Body of pancreas (tissue), 4 donors: Measurements from ENCODE around the gene GRIA4. TPM values are rescaled to one million over a fixed set of nuclear protein-coding genes. Genes with fewer than 3 reads are reported as not detected.

Experiments used
- ATAC-seq: fragments of 150-250 bp; one replicate; pipeline ENCODE4 v1.9.1; 2016
- DNase-seq, 4 donors: peaks; one replicate each; pipeline ENCODE4 v3.0.0-alpha.2; 2019
- H3K27ac ChIP-seq, 4 donors: fragments of 200-600 bp; sonication (generic); 1 replicate in 3 of 4; 2 replicates in 1 of 4; pipeline versions ENCODE4 v1.5.1 to v1.6.1; 2016 to 2019; ENCODE audit warnings: mild to moderate bottlenecking in 1 of 4, mixed read lengths in 1 of 4, moderate library complexity in 1 of 4
- H3K27me3 ChIP-seq, 2 donors: fragments of 200-600 bp; sonication (generic); one replicate each; pipeline ENCODE4 v1.6.0; 2016; ENCODE audit warnings: mild to moderate bottlenecking in 1 of 2
- H3K36me3 ChIP-seq, 2 donors: fragments of 200-600 bp; sonication (generic); replicated peaks in 1 of 2; 2 replicates each; pipeline ENCODE4 v1.5.1; 2016; ENCODE audit warnings: low read depth in 2 of 2; ENCODE audit not compliant: insufficient read depth in 1 of 2
- H3K4me1 ChIP-seq: fragments of 200-600 bp; sonication (generic); one replicate; pipeline ENCODE4 v1.6.0; 2016
- H3K4me3 ChIP-seq, 2 donors: fragments of 200-600 bp; sonication (generic); 1 replicate in 1 of 2; 2 replicates in 1 of 2; pipeline ENCODE4 v1.5.1; 2016 to 2019
- H3K9me3 ChIP-seq, 3 donors: fragments of 200-600 bp; sonication (generic); 1 replicate in 2 of 3; 2 replicates in 1 of 3; pipeline ENCODE4 v1.5.1; 2016
- POLR2A ChIP-seq, 3 donors: fragments of 450-650 bp; IDR thresholded peaks; one replicate each; pipeline ENCODE4 v1.6.1; 2016; ENCODE audit warnings: antibody characterized with exemption in 3 of 3, mild to moderate bottlenecking in 2 of 3
- WGBS, 2 donors: methylation state at CpG; one replicate each; pipeline ENCODE4 v1.1.5; 2017; 5-methylcytosine and 5-hydroxymethylcytosine counted together
- intact Hi-C: fragments of 100-400 bp; cut with DNase I; formaldehyde crosslinking; loops from one replicate; pipeline ENCODE4 v1.15.1; 2023
- small RNA-seq: library from RNA; depleted of rRNA; stranded (forward); fragments of <200 nt; gene quantifications from one replicate; pipeline ENCODE3, GENCODE V24; 2016
- total RNA-seq, 2 donors: library from RNA; depleted of rRNA; stranded (reverse); fragments of >200 nt; gene quantifications; one replicate each; pipeline ENCODE4 v1.1.0, GENCODE V29; 2016
- TF ChIP-seq, protein P1 (sequence below), 7 experiments: fragments of 450-650 bp in 4 of 7; fragments of 200-600 bp in 3 of 7; sonication (generic) in 3 of 7; IDR thresholded peaks; one replicate each; pipeline ENCODE4 v1.5.1; 2016 to 2019; ENCODE audit warnings: antibody characterized with exemption in 7 of 7

The GRIA4 gene
- total RNA-seq, 2 donors from 2014 or later, result 0.26 TPM; not detected in 1

DNA sequence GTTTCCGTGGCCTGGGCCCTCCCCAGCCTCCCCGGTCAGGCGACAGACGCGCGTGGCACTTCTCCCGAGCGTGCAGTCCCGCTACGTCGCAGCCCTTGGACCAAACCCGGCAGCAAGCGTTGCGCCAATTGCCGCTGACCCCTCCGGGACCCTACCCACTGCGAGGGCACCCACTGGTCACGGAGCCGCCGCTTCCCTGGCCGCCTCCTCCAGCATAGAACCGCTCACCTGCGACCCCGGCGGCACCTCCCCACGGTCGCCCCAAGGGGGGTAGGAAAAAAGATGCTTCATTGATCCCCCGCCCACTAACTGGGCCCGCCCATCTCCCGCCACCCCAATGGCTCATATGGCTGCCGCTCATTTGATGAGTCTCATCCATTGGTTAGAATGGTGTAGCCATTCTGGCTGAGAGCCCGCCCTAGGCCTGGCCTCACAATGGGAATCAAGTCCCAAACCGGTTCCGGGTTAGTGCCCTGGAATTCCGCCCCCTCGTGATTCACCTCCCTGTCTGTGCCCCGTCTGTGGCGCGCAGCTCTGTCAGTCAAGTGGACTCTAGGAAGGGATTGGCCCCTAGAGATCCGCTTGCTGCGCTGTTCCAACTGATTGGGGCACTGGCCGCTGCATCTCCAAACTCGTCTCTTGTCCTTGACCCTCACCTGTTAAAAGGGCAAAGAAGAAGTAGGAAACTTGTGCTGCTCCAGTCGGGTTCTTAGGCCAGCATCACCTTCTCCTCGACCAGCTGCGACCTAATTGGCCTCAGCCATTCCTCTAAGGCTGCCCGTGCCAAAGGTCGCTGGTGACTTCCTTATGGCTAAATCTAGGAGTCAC lies 412.3 kb downstream of the GRIA4 start, which contains the start of gene MSANTD4:
TSS of gene MSANTD4 (minus strand) at position 274 of the 828 bp plus-strand sequence. CDS start 11,323 bp downstream, outside the sequence.
- H3K27ac ChIP-seq, result peak within 1 kb of the TSS; percentile 59 to 85 (median 68)
- H3K9me3 ChIP-seq, result no peaks in the 10 kb centered on the region
- no peaks in the 10 kb centered on the region for H3K36me3 ChIP-seq
- peaks cover 33% of the 10 kb centered on the region for H3K4me1 ChIP-seq
- ATAC-seq, result peak; percentile 99
- intact Hi-C loops, result no loop called here
- peak; percentile 99 to 100 (median 100) for DNase-seq
- 1 to 2% methylated on average over 13 to 48 of the region's 48 CpGs for WGBS, 2 donors
- TF ChIP-seq, protein P1, sequence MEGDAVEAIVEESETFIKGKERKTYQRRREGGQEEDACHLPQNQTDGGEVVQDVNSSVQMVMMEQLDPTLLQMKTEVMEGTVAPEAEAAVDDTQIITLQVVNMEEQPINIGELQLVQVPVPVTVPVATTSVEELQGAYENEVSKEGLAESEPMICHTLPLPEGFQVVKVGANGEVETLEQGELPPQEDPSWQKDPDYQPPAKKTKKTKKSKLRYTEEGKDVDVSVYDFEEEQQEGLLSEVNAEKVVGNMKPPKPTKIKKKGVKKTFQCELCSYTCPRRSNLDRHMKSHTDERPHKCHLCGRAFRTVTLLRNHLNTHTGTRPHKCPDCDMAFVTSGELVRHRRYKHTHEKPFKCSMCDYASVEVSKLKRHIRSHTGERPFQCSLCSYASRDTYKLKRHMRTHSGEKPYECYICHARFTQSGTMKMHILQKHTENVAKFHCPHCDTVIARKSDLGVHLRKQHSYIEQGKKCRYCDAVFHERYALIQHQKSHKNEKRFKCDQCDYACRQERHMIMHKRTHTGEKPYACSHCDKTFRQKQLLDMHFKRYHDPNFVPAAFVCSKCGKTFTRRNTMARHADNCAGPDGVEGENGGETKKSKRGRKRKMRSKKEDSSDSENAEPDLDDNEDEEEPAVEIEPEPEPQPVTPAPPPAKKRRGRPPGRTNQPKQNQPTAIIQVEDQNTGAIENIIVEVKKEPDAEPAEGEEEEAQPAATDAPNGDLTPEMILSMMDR (IDR thresholded peaks at IDR 0.05), result peak in 1 of 7 experiments; percentile 26
- peak; percentile 20 to 67 (median 66) for TF ChIP-seq POLR2A (IDR thresholded peaks at IDR 0.05)
- H3K4me3 ChIP-seq, result peak within 1 kb of the TSS; percentile 76 to 94
- H3K27me3 ChIP-seq, result no peaks in the 10 kb centered on the region

DNA sequence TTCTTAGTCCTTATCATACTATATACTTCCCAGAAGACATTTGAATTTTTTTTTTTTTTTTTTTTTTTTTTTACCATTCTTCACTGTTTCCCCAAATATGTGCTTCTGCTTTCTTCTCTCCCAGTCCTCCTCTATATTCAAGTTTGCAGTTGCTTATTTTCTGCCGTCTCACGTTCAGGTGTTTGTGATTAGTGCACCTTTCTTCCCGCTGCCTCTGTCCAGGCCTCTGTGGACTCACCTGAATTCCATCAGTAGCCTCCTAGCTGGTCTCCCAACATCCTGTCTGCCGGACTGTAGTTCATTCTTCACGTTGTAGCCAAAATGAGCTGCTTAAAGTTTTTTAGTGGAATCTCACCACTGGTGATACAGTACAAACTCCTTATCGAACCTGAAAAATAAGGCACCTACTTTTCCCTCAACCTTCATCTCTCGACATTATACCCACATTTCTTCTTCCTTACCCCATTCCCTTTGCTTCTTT lies 413.0 kb downstream of the GRIA4 start:
- intact Hi-C loops, result no loop called here
- no peaks in the 10 kb centered on the region for H3K27me3 ChIP-seq
- peaks cover 33% of the 10 kb centered on the region for H3K4me1 ChIP-seq
- DNase-seq (no peak), ATAC-seq (no peak)
- WGBS, 2 donors, result 78 to 86% methylated on average over 7 of the region's 7 CpGs
- no peaks in the 10 kb centered on the region for H3K36me3 ChIP-seq
- no peaks in the 10 kb centered on the region for H3K9me3 ChIP-seq
- H3K27ac ChIP-seq, result peak overlapping the region in 3 of 4 donors; percentile 59 to 85 (median 78)
- peak overlapping the region; percentile 34 to 76 for H3K4me3 ChIP-seq
- no peak for TF ChIP-seq POLR2A (IDR thresholded peaks at IDR 0.05)
- TF ChIP-seq, protein P1 (IDR thresholded peaks at IDR 0.05), result no peak

DNA sequence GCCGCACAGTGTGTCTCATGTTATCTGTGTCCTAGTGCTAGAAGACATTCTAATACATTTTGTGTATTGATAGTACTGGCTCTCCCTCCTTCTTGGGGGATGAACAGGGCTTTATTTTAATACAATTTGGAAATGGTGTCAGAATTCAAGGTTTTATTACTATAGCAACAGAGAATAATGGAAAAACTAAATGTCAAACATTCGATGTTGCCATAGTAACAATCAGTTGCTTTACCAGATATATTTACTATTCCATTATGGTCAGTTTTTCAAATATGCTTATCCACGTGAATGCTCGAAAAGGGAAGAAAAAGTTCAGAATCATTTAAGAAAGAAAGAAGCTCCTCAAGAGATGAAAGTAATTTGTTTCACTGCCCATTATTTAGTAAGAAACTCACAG lies 420.7 kb downstream of the GRIA4 start:
- H3K4me1 ChIP-seq, result peaks cover 23% of the 10 kb centered on the region
- H3K36me3 ChIP-seq, result no peaks in the 10 kb centered on the region
- 21 to 27% methylated on average over 4 of the region's 4 CpGs for WGBS, 2 donors
- peak overlapping the region in 2 of 4 donors; percentile 14 to 42 for H3K27ac ChIP-seq
- intact Hi-C loops, result no loop called here
- H3K9me3 ChIP-seq, result no peaks in the 10 kb centered on the region
- TF ChIP-seq, protein P1 (IDR thresholded peaks at IDR 0.05), result no peak
- no peak for TF ChIP-seq POLR2A (IDR thresholded peaks at IDR 0.05)
- H3K27me3 ChIP-seq, result no peaks in the 10 kb centered on the region
- DNase-seq, result no peak
- H3K4me3 ChIP-seq, result no peak overlapping the region
- ATAC-seq, result peak; percentile 88

DNA sequence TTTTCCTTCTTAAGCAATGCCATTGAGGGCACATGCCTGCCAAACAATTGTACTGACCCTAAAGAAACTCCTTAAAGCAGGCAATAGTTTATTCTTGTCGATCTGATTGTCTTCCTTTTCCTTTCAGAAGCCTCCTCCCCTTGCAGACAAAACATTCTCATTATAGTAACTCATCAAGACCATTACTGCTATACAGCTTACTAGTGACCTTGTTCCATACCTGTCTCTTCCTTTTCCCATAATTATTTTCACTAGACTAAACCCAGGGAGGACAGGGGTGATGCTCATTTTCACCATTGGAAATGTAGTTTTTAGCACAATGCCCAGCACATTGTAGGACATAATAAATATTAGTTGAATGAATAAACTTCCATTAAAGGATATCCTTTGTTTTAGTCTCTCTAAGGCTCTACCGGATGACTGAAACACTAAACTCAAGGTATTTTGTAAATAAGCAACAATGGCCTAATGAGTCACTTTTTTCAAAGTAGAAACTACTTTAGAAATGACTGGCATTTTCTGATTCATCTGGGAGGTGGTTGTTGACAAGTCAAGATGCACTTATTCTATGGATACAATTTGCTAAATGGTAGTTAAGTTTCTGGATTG lies 421.4 kb downstream of the GRIA4 start:
- no peak for DNase-seq
- Histone ChIP-seq H3K9me3 (no peaks in the 10 kb centered on the region), H3K4me3 (no peak overlapping the region), H3K27me3 (no peaks in the 10 kb centered on the region), H3K4me1 (peaks cover 23% of the 10 kb centered on the region), H3K36me3 (no peaks in the 10 kb centered on the region), H3K27ac (peak overlapping the region in 2 of 4 donors; percentile 14 to 42)
- intact Hi-C loops, result no loop called here
- WGBS, 2 donors, result 56 to 63% methylated on average over 2 of the region's 2 CpGs
- TF ChIP-seq POLR2A (IDR thresholded peaks at IDR 0.05), result no peak
- TF ChIP-seq, protein P1 (IDR thresholded peaks at IDR 0.05), result no peak
- ATAC-seq, result no peak

Small RNAs within 50 kb of the gene (small RNA-seq; reads per million reads assigned to genes)
- gene RNU4-55P (not detected), gene RNU6-277P (not detected)
